Astrocyte (in vitro differentiated cells and primary cell): ENCODE results near the gene OSBPL6.

Experiments used
- CTCF ChIP-seq: IDR thresholded peaks from 2 replicates; pipeline ENCODE4 v1.5.1; 2011; ENCODE audit warnings: low read depth, mild to moderate bottlenecking, inconsistent platforms, low read length, moderate library complexity; ENCODE audit not compliant: insufficient read depth
- EZH2 ChIP-seq: IDR thresholded peaks from 2 replicates; pipeline ENCODE4 v1.6.1; 2012; ENCODE audit warnings: mild to moderate bottlenecking, low read length, inconsistent platforms; ENCODE audit not compliant: insufficient read depth

GRCh38 chr2:178422097-178422496, 227.8 kb downstream of the OSBPL6 start:
- TF ChIP-seq CTCF (no peak), EZH2 (no peak)
